WTC11 (cell line): ENCODE data around the gene KDM5A.

ENCODE experiments used
- ATF1 ChIP-seq: sonication (generic); formaldehyde crosslinking; IDR thresholded peaks from 2 replicates; pipeline ENCODE4 v1.8.1; 2023; ENCODE audit warnings: mild to moderate bottlenecking, moderate library complexity, missing genetic modification reagents
- CBFB ChIP-seq: sonication (generic); formaldehyde crosslinking; IDR thresholded peaks from 2 replicates; pipeline ENCODE4 v1.8.1; 2022; ENCODE audit warnings: mild to moderate bottlenecking, low read depth, missing genetic modification reagents
- CREM ChIP-seq: sonication (generic); formaldehyde crosslinking; IDR thresholded peaks from 2 replicates; pipeline ENCODE4 v1.8.1; 2022; ENCODE audit warnings: mild to moderate bottlenecking, missing genetic modification reagents, moderate library complexity
- ETV6 ChIP-seq: sonication (generic); formaldehyde crosslinking; IDR thresholded peaks from 2 replicates; pipeline ENCODE4 v1.8.1; 2022; ENCODE audit warnings: mild to moderate bottlenecking, missing genetic modification reagents
- GABPB1 ChIP-seq: sonication (generic); formaldehyde crosslinking; IDR thresholded peaks from 2 replicates; pipeline ENCODE4 v1.8.1; 2023; ENCODE audit warnings: mild to moderate bottlenecking, missing genetic modification reagents
- HMGXB4 ChIP-seq: sonication (generic); formaldehyde crosslinking; IDR thresholded peaks from 2 replicates; pipeline ENCODE4 v1.8.1; 2023; ENCODE audit warnings: mild to moderate bottlenecking, moderate library complexity, missing genetic modification reagents
- MAX ChIP-seq: sonication (generic); formaldehyde crosslinking; IDR thresholded peaks from 2 replicates; pipeline ENCODE4 v1.8.0; 2022; ENCODE audit warnings: mild to moderate bottlenecking, missing genetic modification reagents
- PRRX2 ChIP-seq: fragments of 250-450 bp; sonication (Bioruptor Pico); IDR thresholded peaks from 2 replicates; pipeline ENCODE4 v1.8.0; 2021; ENCODE audit warnings: mild to moderate bottlenecking
- RELA ChIP-seq: sonication (generic); formaldehyde crosslinking; IDR thresholded peaks from 2 replicates; pipeline ENCODE4 v1.8.1; 2022; ENCODE audit warnings: missing genetic modification reagents, mild to moderate bottlenecking, borderline replicate concordance
- RORB ChIP-seq: fragments of 250-450 bp; sonication (Bioruptor Pico); IDR thresholded peaks from 2 replicates; pipeline ENCODE4 v1.9.0; 2021; ENCODE audit warnings: mild to moderate bottlenecking
- ZNF317 ChIP-seq: sonication (generic); formaldehyde crosslinking; IDR thresholded peaks from 2 replicates; pipeline ENCODE4 v1.8.1; 2023; ENCODE audit warnings: low read depth, mild to moderate bottlenecking, moderate library complexity, missing genetic modification reagents, borderline replicate concordance
- TF ChIP-seq, protein P1 (sequence below): fragments of 200-600 bp; IDR thresholded peaks from 2 replicates; pipeline ENCODE4 v1.8.0; 2022; ENCODE audit warnings: antibody characterized with exemption
- TF ChIP-seq, protein P2 (sequence below): sonication (generic); formaldehyde crosslinking; conservative IDR thresholded peaks from 2 replicates; pipeline ENCODE4 v1.8.1; 2023; ENCODE audit warnings: mild to moderate bottlenecking, low read depth, missing genetic modification reagents, moderate library complexity

DNA sequence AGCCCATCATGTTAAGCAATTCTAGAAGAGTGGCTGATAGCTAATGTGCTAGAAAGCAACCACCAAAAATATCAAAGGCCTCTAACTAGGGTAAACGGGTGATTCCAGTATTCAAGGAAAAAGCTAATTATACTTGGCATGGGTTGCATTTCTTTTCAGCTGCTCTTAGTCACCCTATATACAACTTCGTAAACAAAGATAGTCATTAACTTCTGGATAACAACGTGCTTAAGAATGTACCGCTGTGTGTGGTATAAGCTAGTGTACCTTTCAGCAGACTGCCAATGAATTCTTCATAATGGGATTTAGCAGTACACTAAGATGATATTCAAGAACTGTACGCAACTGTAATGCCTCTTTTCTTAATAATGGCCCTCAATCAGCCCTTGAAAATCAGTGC is 84.3 kb downstream of the KDM5A start:
- TF ChIP-seq, protein P1, sequence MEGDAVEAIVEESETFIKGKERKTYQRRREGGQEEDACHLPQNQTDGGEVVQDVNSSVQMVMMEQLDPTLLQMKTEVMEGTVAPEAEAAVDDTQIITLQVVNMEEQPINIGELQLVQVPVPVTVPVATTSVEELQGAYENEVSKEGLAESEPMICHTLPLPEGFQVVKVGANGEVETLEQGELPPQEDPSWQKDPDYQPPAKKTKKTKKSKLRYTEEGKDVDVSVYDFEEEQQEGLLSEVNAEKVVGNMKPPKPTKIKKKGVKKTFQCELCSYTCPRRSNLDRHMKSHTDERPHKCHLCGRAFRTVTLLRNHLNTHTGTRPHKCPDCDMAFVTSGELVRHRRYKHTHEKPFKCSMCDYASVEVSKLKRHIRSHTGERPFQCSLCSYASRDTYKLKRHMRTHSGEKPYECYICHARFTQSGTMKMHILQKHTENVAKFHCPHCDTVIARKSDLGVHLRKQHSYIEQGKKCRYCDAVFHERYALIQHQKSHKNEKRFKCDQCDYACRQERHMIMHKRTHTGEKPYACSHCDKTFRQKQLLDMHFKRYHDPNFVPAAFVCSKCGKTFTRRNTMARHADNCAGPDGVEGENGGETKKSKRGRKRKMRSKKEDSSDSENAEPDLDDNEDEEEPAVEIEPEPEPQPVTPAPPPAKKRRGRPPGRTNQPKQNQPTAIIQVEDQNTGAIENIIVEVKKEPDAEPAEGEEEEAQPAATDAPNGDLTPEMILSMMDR = no peak
- no peak for TF ChIP-seq CREM
- no peak for TF ChIP-seq HMGXB4 (CRISPR knock-in tag)
- TF ChIP-seq, protein P2, sequence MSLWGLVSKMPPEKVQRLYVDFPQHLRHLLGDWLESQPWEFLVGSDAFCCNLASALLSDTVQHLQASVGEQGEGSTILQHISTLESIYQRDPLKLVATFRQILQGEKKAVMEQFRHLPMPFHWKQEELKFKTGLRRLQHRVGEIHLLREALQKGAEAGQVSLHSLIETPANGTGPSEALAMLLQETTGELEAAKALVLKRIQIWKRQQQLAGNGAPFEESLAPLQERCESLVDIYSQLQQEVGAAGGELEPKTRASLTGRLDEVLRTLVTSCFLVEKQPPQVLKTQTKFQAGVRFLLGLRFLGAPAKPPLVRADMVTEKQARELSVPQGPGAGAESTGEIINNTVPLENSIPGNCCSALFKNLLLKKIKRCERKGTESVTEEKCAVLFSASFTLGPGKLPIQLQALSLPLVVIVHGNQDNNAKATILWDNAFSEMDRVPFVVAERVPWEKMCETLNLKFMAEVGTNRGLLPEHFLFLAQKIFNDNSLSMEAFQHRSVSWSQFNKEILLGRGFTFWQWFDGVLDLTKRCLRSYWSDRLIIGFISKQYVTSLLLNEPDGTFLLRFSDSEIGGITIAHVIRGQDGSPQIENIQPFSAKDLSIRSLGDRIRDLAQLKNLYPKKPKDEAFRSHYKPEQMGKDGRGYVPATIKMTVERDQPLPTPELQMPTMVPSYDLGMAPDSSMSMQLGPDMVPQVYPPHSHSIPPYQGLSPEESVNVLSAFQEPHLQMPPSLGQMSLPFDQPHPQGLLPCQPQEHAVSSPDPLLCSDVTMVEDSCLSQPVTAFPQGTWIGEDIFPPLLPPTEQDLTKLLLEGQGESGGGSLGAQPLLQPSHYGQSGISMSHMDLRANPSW (CRISPR knock-in tag) = no peak
- TF ChIP-seq RELA (CRISPR knock-in tag) = no peak
- no peak for TF ChIP-seq CBFB (CRISPR knock-in tag)
- TF ChIP-seq PRRX2 = no peak
- TF ChIP-seq ZNF317 (CRISPR knock-in tag) = no peak
- no peak for TF ChIP-seq ATF1 (CRISPR knock-in tag)
- no peak for TF ChIP-seq MAX
- no peak for TF ChIP-seq ETV6
- TF ChIP-seq GABPB1 = no peak
- no peak for TF ChIP-seq RORB (CRISPR knock-in tag)
